GM23248 (cell line): ENCODE measurements around the gene PCDH10.

Experiments used
- EZH2 ChIP-seq: fragments of 200-600 bp; sonication (generic); IDR thresholded peaks from 2 replicates; pipeline ENCODE4 v1.6.1; 2018; ENCODE audit warnings: antibody characterized with exemption, mild to moderate bottlenecking; ENCODE audit not compliant: insufficient read depth, poor library complexity, severe bottlenecking
- EZH2phosphoT487 ChIP-seq: fragments of 200-600 bp; sonication (generic); IDR thresholded peaks from 2 replicates; pipeline ENCODE4 v1.6.1; 2018; ENCODE audit warnings: antibody characterized with exemption, moderate library complexity, mild to moderate bottlenecking, low read depth; ENCODE audit not compliant: insufficient read depth

DNA sequence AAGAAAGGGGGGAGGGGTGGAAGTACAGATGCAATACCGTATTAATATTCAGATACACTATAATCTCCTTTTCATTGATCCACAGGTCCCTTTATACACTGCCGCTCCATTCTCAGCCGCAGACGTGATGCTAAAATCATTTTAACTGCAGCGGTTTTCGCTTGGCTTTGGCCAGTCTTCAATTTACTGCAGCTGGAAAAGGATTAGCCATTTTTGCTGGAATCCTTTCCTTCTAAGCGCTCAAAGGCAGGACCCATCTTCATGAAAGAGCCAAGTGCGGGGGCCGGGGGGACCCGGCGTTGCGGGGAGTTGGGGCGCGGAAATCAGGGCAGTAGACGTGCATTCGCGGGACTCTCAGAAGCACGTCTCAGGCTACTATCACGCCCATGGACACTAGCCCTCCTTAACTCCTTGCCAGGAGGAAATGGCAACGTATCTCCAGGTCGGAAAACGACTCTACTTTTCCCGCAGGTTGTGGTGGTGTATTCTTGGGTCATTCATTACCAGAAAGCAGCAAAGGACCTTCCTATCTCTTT is 1.7 kb upstream of the PCDH10 start:
- TF ChIP-seq EZH2 (no peak), EZH2phosphoT487 (0 out of 2 replicates have a peak, but pooled peaks have one; percentile 15)
